Loucy (cell line): Measurements from ENCODE around the gene LYPD1.

Experiments
- H2AFZ ChIP-seq: fragments of 200-600 bp; sonication (generic); 2 replicates; pipeline ENCODE4 v1.6.0; 2016; ENCODE audit warnings: antibody characterized with exemption, mild to moderate bottlenecking, low read length, moderate library complexity
- H3F3A ChIP-seq: fragments of 200-600 bp; 2 replicates; pipeline ENCODE4 v1.6.0; 2016; ENCODE audit warnings: antibody characterized with exemption, low read depth, mild to moderate bottlenecking
- H3K27me3 ChIP-seq: fragments of 200-600 bp; sonication (generic); 2 replicates; pipeline ENCODE4 v1.6.1; 2014; ENCODE audit warnings: low read length, mild to moderate bottlenecking; ENCODE audit not compliant: insufficient read depth, poor library complexity, severe bottlenecking
- H3K36me3 ChIP-seq: fragments of 200-600 bp; sonication (generic); 2 replicates; pipeline ENCODE4 v1.6.1; 2016; ENCODE audit warnings: low read length; ENCODE audit not compliant: insufficient read depth
- H3K4me1 ChIP-seq: fragments of 200-600 bp; sonication (generic); 2 replicates; pipeline ENCODE4 v1.5.1; 2014; ENCODE audit warnings: low read length, mild to moderate bottlenecking; ENCODE audit not compliant: insufficient read depth, poor library complexity, severe bottlenecking
- H3K4me2 ChIP-seq: fragments of 200-600 bp; sonication (generic); 2 replicates; pipeline ENCODE4 v1.6.0; 2014; ENCODE audit warnings: antibody characterized with exemption, low read length, low read depth, mild to moderate bottlenecking; ENCODE audit not compliant: poor library complexity, severe bottlenecking
- H3K4me3 ChIP-seq: fragments of 200-600 bp; sonication (generic); 2 replicates; pipeline ENCODE4 v1.5.1; 2014; ENCODE audit warnings: low read length, mild to moderate bottlenecking, mixed read lengths; ENCODE audit not compliant: poor library complexity, severe bottlenecking
- H3K79me2 ChIP-seq: fragments of 200-600 bp; sonication (generic); 2 replicates; pipeline ENCODE4 v1.6.1; 2014; ENCODE audit warnings: low read length; ENCODE audit not compliant: insufficient read depth
- H3K9ac ChIP-seq: fragments of 200-600 bp; sonication (generic); 2 replicates; pipeline ENCODE4 v1.6.0; 2014; ENCODE audit warnings: mild to moderate bottlenecking, low read depth, low read length, moderate library complexity; ENCODE audit not compliant: poor library complexity, severe bottlenecking
- H3K9me2 ChIP-seq: fragments of 200-600 bp; sonication (generic); replicated peaks from 2 replicates; pipeline ENCODE4 v1.6.1; 2016; ENCODE audit warnings: low read depth, low read length, mixed read lengths
- H3K9me3 ChIP-seq: fragments of 200-600 bp; sonication (generic); 2 replicates; pipeline ENCODE4 v1.6.1; 2014; ENCODE audit warnings: mild to moderate bottlenecking, antibody characterized with exemption, low read length, low read depth; ENCODE audit not compliant: insufficient read depth
- H4K20me1 ChIP-seq: fragments of 200-600 bp; sonication (generic); 2 replicates; pipeline ENCODE4 v1.6.0; 2014; ENCODE audit warnings: antibody characterized with exemption, low read length, mild to moderate bottlenecking; ENCODE audit not compliant: insufficient read depth, poor library complexity, severe bottlenecking
- CTCF ChIP-seq: fragments of 200-600 bp; sonication (generic); conservative IDR thresholded peaks from 2 replicates; pipeline ENCODE4 v1.5.1; 2014; ENCODE audit warnings: mild to moderate bottlenecking, antibody characterized with exemption, low read length
- EZH2phosphoT487 ChIP-seq: fragments of 200-600 bp; IDR thresholded peaks from 2 replicates; pipeline ENCODE4 v1.6.1; 2018; ENCODE audit warnings: antibody characterized with exemption, mild to moderate bottlenecking, moderate library complexity, borderline replicate concordance

LYPD1 gene

GRCh38 chr2:132690664-132691303 is 20.8 kb upstream of the LYPD1 start:
- Histone ChIP-seq H3K4me2 (no peak overlapping the region), H3F3A (no peaks in the 10 kb centered on the region), H3K79me2 (no peaks in the 10 kb centered on the region), H3K36me3 (no peaks in the 10 kb centered on the region), H3K27me3 (no peaks in the 10 kb centered on the region), H3K9ac (no peak overlapping the region), H3K4me1 (no peaks in the 10 kb centered on the region), H2AFZ (no peak overlapping the region), H3K4me3 (no peak overlapping the region), H3K9me2 (no peaks in the 10 kb centered on the region), H4K20me1 (no peaks in the 10 kb centered on the region), H3K9me3 (no peaks in the 10 kb centered on the region)
- TF ChIP-seq CTCF (no peak), EZH2phosphoT487 (no peak)

- H3K4me1 ChIP-seq: no peaks in the 10 kb centered on the region
- no peak overlapping the region for H3K4me2 ChIP-seq
- H3K9me2 ChIP-seq: no peaks in the 10 kb centered on the region
- H3K9me3 ChIP-seq: no peaks in the 10 kb centered on the region
- no peak overlapping the region for H3K4me3 ChIP-seq
- no peak overlapping the region for H3K9ac ChIP-seq
- H3K79me2 ChIP-seq: no peaks in the 10 kb centered on the region
- H3K36me3 ChIP-seq: no peaks in the 10 kb centered on the region
- H3K27me3 ChIP-seq: no peaks in the 10 kb centered on the region
- H2AFZ ChIP-seq: no peak overlapping the region
- H3F3A ChIP-seq: no peaks in the 10 kb centered on the region
- H4K20me1 ChIP-seq: no peaks in the 10 kb centered on the region
- TF ChIP-seq CTCF: no peak
- TF ChIP-seq EZH2phosphoT487: no peak
These were observed 11.8 kb upstream of the LYPD1 start for GRCh38 chr2:132681766-132682165.

- Histone ChIP-seq H3K9ac (no peak overlapping the region), H3K9me3 (no peaks in the 10 kb centered on the region), H3F3A (no peaks in the 10 kb centered on the region), H3K4me3 (no peak overlapping the region), H3K9me2 (no peaks in the 10 kb centered on the region), H3K27me3 (no peaks in the 10 kb centered on the region), H3K4me2 (no peak overlapping the region), H2AFZ (no peak overlapping the region), H3K36me3 (no peaks in the 10 kb centered on the region), H3K4me1 (no peaks in the 10 kb centered on the region), H4K20me1 (no peaks in the 10 kb centered on the region), H3K79me2 (no peaks in the 10 kb centered on the region)
- no peak for TF ChIP-seq CTCF
- TF ChIP-seq EZH2phosphoT487: no peak
These were observed 10.5 kb upstream of the LYPD1 start for GRCh38 chr2:132680544-132680943.
